ENCODE results near the gene GPER1.
A peak's percentile ranks its signal among the peaks of the same experiment; 100 is the strongest.

The GPER1 gene

GRCh38 chr7:1081336-1081735 lies 6.6 kb upstream of the GPER1 start:
- H3K27me3 ChIP-seq (ENCODE audit: control insufficient read depth, low read length), result no peaks in the 10 kb centered on the region

GRCh38 chr7:1081931-1082401 lies 5.9 kb upstream of the GPER1 start:
- Histone ChIP-seq H3K4me3 (ENCODE audit: low read length) (no peak overlapping the region), H3K27ac (ENCODE audit: low read depth, low read length) (no peak overlapping the region), H3K9me2 (replicated peaks; ENCODE audit: control insufficient read depth, low read length) (no peaks in the 10 kb centered on the region), H3K4me1 (ENCODE audit: control insufficient read depth, low read length) (peaks cover 28% of the 10 kb centered on the region), H4K20me1 (ENCODE audit: control insufficient read depth, insufficient read depth, low read depth, low read length) (0 out of 2 replicates have a peak, but pooled peaks cover 4% of the 10 kb centered on the region), H3K27me3 (ENCODE audit: control insufficient read depth, low read length) (no peaks in the 10 kb centered on the region), H3K4me2 (ENCODE audit: low read length) (no peak overlapping the region), H3K79me2 (ENCODE audit: control insufficient read depth, low read length) (peaks cover 17% of the 10 kb centered on the region), H3F3A (ENCODE audit: control insufficient read depth, insufficient read depth) (peaks cover 16% of the 10 kb centered on the region), H3K36me3 (ENCODE audit: control insufficient read depth, low read length) (no peaks in the 10 kb centered on the region; the same call in 1 of the 2 replicates), H3K9me3 (ENCODE audit: control insufficient read depth, insufficient read depth, low read length) (no peaks in the 10 kb centered on the region)
- no peak for TF ChIP-seq CTCF (IDR thresholded peaks at IDR 0.05; ENCODE audit: low read depth, low read length, poor library complexity, severe bottlenecking)
- TF ChIP-seq EZH2phosphoT487 (IDR thresholded peaks at IDR 0.05; ENCODE audit: borderline replicate concordance, low read length), result no peak

More at GRCh38 chr7:1081336-1081735, 6.6 kb upstream of the GPER1 start:
- Histone ChIP-seq H4K20me1 (ENCODE audit: control insufficient read depth, insufficient read depth, low read depth, low read length) (0 out of 2 replicates have a peak, but pooled peaks cover 4% of the 10 kb centered on the region), H3K9me2 (replicated peaks; ENCODE audit: control insufficient read depth, low read length) (no peaks in the 10 kb centered on the region), H3K4me2 (ENCODE audit: low read length) (no peak overlapping the region), H3K36me3 (ENCODE audit: control insufficient read depth, low read length) (no peaks in the 10 kb centered on the region; the same call in 1 of the 2 replicates), H3K4me1 (ENCODE audit: control insufficient read depth, low read length) (peaks cover 21% of the 10 kb centered on the region), H3K4me3 (ENCODE audit: low read length) (no peak overlapping the region), H3K9me3 (ENCODE audit: control insufficient read depth, insufficient read depth, low read length) (no peaks in the 10 kb centered on the region), H3K79me2 (ENCODE audit: control insufficient read depth, low read length) (peaks cover 17% of the 10 kb centered on the region), H3F3A (ENCODE audit: control insufficient read depth, insufficient read depth) (peaks cover 12% of the 10 kb centered on the region), H3K27ac (ENCODE audit: low read depth, low read length) (no peak overlapping the region)
- no peak for TF ChIP-seq CTCF (IDR thresholded peaks at IDR 0.05; ENCODE audit: low read depth, low read length, poor library complexity, severe bottlenecking)
- TF ChIP-seq EZH2phosphoT487 (IDR thresholded peaks at IDR 0.05; ENCODE audit: borderline replicate concordance, low read length), result no peak

- H3K27me3 ChIP-seq (ENCODE audit: control insufficient read depth, low read length), result no peaks in the 10 kb centered on the region
- H3K4me2 ChIP-seq (ENCODE audit: low read length), result 0 out of 2 replicates have a peak overlapping the region, but pooled peaks have one; percentile 92
- peaks cover 8% of the 10 kb centered on the region for H3K36me3 ChIP-seq (ENCODE audit: control insufficient read depth, low read length)
Observed at GRCh38 chr7:1083729-1084657, 3.9 kb upstream of the GPER1 start.

More at GRCh38 chr7:1083729-1084657, 3.9 kb upstream of the GPER1 start:
- Histone ChIP-seq H3F3A (ENCODE audit: control insufficient read depth, insufficient read depth) (peaks cover 27% of the 10 kb centered on the region), H4K20me1 (ENCODE audit: control insufficient read depth, insufficient read depth, low read depth, low read length) (0 out of 2 replicates have a peak, but pooled peaks cover 4% of the 10 kb centered on the region), H3K9me3 (ENCODE audit: control insufficient read depth, insufficient read depth, low read length) (no peaks in the 10 kb centered on the region), H3K4me1 (ENCODE audit: control insufficient read depth, low read length) (peaks cover 45% of the 10 kb centered on the region), H3K79me2 (ENCODE audit: control insufficient read depth, low read length) (peaks cover 34% of the 10 kb centered on the region), H3K4me3 (ENCODE audit: low read length) (no peak overlapping the region), H3K27ac (ENCODE audit: low read depth, low read length) (no peak overlapping the region), H3K9me2 (replicated peaks; ENCODE audit: control insufficient read depth, low read length) (no peaks in the 10 kb centered on the region)
- no peak for TF ChIP-seq CTCF (IDR thresholded peaks at IDR 0.05; ENCODE audit: low read depth, low read length, poor library complexity, severe bottlenecking)
- no peak for TF ChIP-seq EZH2phosphoT487 (IDR thresholded peaks at IDR 0.05; ENCODE audit: borderline replicate concordance, low read length)
